Fibroblast of the aortic adventitia (primary cell): Measurements from ENCODE around the gene SNX21. TPM values are rescaled to one million over a fixed set of nuclear protein-coding genes. Genes with fewer than 3 reads are reported as not detected.
A peak's percentile ranks its signal among the peaks of the same experiment; 100 is the strongest.

Experiments used
- DNase-seq: peaks from one replicate; pipeline ENCODE4 v3.0.0-alpha.2; 2010; ENCODE audit warnings: low read depth
- H3K4me3 ChIP-seq: 2 replicates; pipeline ENCODE4 v1.5.1; 2011; ENCODE audit warnings: low read depth, mild to moderate bottlenecking, control low read depth, low read length, moderate library complexity
- CTCF ChIP-seq: IDR thresholded peaks from 2 replicates; pipeline ENCODE4 v1.5.1; 2011; ENCODE audit warnings: mild to moderate bottlenecking, low read length, control low read depth, inconsistent platforms; ENCODE audit not compliant: insufficient read depth
- total RNA-seq: library from RNA; depleted of rRNA; stranded (reverse); fragments of >200 nt; gene quantifications from 2 replicates; pipeline ENCODE4 v1.2.3, GENCODE V29; 2012; ENCODE audit warnings: low replicate concordance

Gene SNX21
- total RNA-seq, 1 donor: 90.7 TPM

DNA sequence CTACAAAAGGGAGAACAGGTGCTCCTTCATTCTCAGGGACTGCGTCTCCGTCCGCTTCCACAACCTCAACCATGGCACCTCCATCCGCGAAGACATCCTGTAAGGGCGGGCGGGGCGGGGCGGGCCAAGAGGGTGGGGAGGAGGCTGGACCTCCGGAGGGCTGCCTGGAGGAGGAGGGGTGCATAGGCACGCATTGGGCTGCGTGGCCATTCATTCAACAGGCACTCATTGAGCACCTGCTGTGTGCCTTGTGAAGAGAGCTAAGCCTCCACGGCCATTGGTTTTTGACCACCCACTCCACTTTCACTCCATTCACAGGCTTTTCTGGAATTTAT lies 24.2 kb downstream of the SNX21 start:
- H3K4me3 ChIP-seq: peak overlapping the region; percentile 68
- DNase-seq: no peak
- no peak for TF ChIP-seq CTCF

- no peak overlapping the region for H3K4me3 ChIP-seq
- no peak for DNase-seq
- no peak for TF ChIP-seq CTCF
Observed at GRCh38 chr20:45859916-45860315, 26.3 kb downstream of the SNX21 start.

- no peak for TF ChIP-seq CTCF
- no peak for DNase-seq
- H3K4me3 ChIP-seq: no peak overlapping the region
Observed at GRCh38 chr20:45860560-45861220, 27.1 kb downstream of the SNX21 start.

DNA sequence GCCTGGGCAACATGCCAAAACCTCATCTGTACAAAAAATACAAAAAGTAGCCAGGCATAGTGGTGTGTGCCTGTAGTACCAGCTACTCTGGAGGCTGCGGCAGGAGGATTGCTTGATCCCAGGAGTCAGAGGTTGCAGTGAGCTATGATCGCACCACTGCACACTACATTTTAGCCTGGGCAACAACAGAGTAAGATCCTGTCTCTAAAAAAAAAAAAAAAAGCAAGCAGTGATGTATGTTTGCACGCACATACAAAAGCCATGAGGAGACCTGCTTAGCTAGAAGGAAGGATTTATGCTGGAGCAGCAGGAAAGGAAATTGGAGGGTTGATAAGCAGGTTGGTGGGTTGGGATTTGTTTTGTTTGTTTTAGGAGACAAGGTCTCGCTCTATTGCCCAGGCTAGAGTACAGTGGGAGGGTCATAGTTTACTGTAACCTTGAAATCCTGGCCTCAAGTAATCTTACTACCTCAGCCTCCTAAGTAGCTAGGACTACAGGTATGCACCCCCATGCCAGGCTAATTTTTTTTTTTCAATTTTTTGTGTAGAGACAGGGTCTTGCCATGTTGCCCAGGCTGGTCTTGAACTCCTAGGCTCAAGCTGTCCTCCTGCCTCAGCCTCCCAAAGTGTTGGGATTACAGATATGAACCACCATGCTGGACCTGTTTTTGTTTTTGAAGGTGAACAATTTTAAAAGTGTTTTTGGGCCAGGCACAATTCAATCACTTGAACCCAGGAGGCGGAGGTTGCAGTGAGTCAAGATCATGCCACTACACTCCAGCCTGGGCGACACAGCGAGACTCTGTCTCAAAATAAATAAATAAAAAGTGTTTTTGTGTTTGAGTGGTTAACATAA lies 27.8 kb downstream of the SNX21 start:
- H3K4me3 ChIP-seq: no peak overlapping the region
- TF ChIP-seq CTCF: no peak
- DNase-seq: no peak

DNA sequence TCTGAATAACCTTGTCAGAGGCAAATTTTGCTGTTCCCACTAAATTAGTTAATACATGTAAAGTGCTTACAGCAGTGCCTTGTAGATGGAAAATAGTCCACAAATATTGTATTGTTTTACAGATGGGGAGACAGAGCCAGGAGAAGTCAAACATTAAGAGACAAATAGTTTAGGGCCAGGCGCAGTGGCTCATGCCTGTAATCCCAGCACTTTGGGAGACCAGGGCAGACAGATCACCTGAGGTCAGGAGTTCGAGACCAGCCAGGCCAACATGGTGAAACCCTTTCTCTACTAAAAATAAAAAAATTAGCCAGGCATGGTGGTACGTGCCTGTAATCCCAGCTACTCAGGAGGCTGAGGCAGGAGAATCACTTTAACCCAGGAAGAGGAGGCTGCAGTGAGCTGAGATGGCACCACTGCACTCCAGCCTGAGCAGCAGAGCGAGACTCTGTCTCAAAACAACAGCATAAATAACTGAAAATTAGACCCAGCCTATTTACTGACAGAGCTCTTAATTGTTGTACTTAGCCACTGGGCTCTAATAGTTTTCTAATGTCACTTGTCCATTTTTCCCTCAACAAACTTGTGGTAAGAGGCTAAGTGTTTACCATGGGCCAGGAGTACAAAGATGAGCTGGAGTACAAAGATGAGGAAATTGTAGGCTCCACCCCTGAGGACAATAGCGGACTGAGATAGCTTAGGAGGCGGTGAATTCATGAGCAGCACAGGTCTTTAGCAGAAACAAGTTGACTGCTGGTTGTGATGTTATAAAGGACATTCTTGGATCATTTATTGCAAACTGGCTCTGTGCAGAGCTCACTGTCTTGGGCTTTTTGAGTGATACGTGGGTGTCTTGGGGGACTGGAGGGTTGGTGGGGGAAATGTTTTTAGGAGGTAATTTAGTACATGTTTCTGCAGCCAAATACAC lies 30.2 kb downstream of the SNX21 start:
- no peak overlapping the region for H3K4me3 ChIP-seq
- no peak for TF ChIP-seq CTCF
- DNase-seq: no peak

DNA sequence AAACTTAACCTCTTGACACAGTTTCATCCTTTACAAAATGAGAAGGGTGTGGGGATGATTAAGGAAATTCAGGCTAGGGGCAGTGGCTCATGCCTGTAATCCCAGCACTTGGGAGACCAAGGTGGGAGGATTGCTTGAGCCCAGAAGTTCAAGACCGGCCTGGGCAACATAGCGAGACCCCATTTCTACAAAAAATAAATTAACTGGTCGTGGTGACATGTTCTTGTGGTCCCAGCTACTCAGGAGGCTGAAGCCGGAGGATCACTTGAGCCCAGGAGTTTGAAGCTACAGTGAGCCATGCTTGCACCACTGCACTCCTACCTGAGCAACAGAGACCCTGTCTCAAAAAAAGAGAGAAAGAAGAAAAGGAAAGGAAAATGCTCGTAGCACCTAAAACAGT lies 32.9 kb downstream of the SNX21 start:
- no peak overlapping the region for H3K4me3 ChIP-seq
- no peak for DNase-seq
- no peak for TF ChIP-seq CTCF
